GM21786 (cell line): ENCODE data around the gene OSBP2.

Experiments
- ATAC-seq: cut with Tn5 transposase; IDR thresholded peaks from one replicate; pipeline ENCODE4 v1.9.1; 2021; ENCODE audit not compliant: unreplicated experiment

The OSBP2 gene

DNA sequence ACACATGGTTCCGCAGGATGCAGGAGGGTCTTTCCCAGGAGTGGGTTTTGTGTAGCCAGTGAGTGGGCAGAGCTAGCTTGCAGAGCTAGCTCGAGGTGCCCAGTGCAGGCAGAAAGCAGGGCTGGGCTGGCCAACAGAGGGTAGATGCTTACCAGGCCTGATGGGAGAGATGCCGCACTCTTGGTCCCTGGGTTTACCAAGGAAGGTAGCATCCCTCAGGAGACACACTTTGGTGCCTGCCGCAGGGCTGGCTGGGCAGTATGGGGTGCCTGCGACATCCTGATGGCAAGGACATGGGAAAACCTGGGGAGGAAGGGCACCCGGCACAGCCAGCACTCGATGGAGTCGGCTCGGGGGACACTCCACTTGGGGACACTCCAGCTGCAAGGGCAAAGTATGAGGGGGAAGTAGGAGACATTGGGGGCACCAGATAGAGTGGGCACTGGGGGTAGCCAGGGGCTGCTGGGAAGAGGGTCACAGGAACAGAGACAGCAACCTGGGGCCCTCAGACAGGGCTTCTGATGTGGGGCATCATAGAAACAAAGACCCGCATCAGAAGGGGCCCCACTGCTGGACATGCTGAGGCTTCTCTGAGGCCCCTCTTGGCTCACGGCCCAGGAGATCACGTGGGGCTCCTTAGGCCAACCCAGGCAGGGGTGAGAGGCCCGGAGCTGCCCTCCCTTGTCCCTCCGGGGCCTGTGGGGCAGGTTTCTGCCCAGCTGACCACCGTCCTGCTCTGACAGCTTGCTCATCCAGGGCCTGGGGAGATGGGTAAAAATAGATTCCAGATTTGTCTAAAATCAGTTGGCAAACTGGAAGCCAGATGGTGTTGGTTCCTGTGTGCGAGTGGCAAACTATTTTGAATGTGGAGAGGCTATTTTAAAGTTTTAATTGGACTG lies 184.1 kb downstream of the OSBP2 start:
- no peak for ATAC-seq

DNA sequence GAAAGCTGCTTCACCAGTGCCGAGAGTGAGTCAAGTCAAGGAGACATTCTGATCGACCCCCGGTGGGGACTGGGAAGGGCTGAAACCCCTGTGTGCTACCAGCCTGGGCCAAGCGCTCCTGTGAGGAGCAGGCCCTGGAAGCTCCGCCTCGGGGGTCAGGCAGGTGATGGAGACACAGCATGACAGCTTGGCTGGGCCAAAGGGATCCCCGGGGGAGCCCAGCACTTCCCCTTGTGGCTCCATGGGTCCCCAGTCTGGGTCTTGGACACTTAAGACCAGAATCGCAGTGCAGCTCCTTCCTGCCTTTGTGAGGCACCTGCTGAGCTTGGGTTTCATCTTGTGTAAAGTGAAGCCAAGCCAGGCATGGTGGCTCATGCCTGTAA lies 184.7 kb downstream of the OSBP2 start:
- no peak for ATAC-seq

DNA sequence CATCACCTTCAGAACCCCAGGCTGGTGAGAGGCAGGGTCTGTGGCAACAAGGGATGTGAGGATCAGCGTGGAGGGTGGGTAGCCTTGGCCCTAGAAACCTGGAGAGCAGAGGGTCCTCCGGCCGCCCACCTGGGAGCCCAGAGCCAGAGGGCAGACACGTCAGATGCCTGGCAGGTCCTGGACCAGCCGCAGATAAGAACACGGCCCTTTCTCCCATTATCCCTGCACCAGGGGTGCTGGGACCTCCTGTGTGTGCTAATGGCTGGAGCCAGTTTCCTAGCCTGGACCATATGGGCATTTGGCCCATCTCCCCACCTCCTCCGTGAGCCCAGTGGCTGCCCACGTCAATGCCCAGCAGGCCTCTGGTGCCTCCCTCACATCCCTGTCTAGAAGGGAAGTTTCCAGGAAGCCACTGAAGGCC lies 185.5 kb downstream of the OSBP2 start:
- ATAC-seq = no peak

DNA sequence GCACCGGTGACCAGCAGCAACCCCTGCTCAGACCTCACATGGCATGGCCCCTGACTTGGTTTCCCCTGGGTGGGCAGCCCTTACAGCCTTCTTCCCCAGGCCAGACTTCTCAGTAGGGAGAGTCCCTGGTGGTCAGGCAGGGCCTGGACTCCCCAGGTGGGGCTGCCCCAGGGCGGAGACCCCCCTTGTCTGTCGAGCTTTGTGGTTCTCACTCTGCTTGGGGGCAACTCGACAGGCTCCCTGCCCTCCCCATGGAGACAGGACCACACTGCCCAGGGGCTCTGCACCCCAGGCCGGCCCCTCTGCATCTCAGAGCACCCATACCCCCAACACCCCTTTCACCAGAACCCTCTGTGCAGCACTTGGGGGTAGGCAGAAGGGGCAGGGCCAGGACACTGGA lies 186.2 kb downstream of the OSBP2 start:
- no peak for ATAC-seq

DNA sequence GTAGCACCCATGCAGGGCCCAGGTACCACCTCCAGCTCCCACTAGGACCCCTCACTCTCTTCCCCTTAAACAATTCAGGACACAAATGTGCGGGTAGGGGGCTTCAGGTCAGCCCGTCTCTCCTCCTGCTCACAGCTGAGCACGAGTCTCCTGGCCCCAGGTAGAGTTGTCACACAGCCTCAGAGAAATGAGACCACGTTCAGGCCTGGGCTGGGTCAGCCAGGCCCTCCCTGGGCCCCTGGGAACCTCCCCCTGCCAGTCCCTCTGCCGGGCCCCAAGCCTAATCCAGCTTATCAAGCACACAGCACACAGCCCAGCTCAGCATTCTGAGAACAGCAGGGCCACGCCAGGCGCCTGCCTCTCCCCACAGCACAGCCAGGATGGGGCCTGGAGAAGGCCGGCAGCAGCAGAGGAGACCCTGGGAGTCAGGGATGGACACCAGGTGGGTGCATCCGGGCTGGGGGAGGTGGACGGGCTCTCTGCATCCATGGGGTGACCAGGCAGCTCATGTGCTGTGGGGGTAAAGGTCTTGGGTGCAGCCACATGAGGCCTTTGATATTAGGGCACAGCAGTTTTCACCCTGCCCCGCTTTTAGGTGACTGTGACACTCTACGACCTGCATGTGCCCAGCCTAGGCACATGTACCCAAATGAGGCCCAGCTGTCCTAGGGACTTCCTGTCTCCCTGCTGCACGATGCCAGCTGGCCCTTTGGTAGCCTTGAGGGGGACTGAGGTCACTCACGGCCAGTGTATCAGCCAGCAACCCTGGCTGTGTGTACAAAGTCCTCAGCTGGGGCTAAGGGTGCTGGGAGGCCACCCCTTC lies 186.9 kb downstream of the OSBP2 start:
- ATAC-seq = no peak

DNA sequence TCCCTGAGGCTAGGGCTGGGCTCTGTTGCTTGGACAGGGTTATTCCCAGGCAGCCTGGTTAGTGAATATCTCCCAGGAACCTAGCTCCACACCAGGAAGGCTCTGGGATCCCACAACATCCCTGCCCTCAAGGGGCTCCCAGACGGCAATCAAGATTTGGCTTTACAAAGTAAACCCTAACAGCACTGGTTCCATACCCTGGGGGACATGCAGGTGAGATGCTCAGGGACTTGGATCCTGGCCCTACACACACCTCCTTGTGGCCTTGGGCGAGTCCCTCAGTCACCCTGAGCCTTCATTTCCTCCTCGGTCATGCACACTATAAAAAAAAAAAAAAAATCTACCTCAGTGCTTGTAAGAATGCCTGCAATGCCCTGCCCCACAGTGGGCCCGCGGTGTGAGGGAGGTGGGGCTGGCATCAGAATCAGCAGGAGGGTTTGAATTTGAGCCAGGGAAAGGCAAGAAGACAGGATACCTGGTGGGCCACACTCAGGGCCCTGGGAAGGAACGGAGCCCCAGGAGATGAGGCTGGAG lies 187.6 kb downstream of the OSBP2 start:
- no peak for ATAC-seq

DNA sequence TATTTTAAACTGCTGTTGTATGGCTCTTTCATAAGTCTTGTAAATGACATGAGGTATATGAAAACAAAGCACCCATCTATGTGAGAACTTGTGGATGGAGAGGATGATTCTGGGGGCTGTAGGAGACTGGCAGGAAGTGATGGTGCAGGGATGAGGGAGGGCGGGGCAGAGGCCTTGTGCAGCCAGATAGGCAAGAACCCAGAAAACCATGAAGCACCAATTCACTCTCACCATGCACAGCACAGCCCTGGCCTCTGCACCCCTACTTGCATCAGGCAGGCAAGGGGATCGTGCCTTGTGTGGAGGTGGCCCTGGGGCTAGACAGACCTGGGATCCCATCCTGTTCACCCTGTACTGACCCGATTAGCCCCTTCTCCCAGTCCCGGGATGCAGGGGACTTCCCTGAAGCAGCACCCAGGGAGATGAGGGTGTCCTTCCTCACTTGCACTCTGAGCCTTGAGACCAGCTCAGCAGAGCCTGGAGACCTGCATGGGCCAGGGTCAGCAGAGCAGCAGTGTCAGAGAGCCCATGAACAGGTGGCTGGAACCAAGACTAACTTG lies 188.4 kb downstream of the OSBP2 start:
- no peak for ATAC-seq

DNA sequence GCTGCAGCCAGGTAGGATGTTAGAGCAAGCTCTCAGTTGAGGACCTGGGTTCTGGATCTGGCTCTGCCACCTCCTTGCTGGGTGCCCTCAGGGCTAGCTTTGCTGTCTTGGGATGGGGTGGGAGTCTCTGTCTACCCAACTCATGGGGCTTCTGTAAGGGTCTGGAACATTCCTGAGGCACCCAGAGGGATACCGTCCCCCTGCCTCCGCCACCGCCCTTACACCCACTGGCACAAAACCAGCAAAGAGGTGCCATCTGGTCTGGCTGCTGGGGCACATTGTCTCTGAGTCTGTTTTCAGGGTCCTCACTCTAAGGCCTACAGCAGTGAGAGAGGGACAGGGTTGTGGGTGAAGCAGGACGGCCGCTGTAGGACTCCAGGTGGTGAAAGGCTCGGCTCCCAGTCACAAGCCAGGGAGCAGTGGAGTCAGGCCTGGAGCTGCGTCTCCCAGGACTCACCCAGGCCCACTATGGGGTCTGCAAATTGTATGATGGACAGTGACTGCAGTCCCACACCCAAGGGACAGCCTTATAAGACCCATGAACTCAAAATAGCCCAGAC lies 189.0 kb downstream of the OSBP2 start:
- ATAC-seq = no peak

DNA sequence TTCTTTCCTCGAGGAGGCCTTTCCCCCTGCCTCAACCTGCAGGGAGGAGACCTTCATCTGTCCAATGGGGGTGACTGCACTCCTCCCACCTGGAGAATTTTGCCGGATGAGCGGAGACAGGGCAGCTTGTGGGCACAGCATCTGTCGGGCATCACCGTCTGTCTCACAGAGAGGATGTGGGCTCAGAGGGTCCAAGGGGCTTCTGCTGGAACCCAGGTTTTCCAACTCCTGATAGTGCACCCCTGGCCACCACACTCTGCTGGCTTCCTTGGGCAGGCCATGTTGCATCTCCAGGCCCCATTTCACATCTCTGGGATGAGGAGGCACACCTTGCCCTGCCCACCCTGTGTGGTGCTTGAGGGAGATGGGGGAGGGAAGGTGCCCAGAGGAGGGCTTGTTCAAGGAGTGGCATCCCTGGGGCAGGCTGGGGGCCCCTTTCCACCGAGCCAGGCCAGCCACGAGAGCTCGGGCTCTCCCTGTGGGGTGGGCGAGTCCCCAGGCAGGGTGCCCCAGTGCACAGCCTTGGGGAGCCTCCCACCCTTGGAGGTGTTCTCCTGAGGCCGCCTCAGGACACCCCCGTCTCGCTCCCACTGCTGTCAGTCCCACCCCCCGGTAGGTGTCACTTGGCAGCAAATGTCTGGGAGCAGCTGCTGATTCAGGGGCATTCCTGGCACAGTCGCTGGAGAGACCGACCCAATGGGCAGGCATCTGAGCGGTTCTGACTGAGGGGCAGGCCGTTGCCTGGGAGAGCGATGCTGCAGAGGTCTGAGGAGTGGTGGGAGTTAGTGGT lies 189.7 kb downstream of the OSBP2 start:
- ATAC-seq = no peak

DNA sequence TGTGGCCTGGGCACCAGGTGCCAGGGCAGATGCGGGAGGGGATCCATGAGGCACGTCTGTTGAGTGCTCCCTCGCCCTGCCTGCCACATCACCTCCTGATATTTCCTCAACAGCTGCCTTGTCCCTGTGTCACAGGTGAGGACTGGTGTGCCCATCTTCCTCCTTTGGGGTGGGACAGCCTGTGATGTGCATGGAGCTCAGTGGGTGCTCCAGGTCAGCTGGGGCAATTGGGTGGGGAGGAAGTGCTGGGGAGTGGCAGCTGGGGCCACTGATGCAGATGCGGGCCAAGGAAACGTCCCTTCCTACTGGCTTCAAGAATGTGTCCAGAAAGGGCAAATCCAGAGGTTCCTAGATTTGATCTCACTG lies 190.3 kb downstream of the OSBP2 start:
- no peak for ATAC-seq

DNA sequence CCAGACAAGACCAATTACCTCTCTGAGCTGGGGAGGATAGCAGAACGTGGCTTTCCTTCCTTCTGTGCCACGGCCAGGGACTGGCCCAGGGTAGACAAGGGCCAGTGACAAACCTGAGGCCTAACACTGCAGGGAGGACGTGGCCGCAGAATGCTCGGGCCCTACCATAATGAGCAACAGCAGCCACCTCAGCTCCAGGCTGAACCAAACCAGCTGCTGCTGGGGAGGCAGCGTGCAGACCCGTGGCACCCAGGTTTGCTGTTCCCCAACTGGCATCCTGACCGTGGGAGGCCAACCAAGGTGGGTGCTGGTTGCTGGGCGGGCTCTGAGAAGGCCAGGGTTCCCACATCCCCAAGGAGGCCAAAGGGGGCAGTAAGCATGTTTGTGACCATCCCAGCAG lies 190.9 kb downstream of the OSBP2 start:
- no peak for ATAC-seq

DNA sequence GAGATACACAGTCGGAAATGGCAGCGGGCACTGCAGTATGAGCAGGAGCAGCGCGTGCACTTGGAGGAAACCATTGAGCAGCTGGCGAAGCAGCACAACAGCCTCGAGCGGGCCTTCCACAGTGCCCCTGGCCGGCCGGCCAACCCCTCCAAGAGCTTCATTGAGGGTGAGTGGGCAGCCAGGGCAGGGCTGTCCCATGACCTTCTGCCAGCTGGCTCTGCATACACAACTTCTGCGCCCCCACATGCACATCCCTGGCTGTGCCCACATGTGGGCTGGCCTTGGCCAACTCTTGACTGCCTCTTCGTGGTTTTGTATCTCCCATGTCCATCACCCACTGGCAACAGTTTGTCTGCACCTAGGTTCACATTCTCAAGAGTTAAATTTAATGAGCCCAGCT lies 192.8 kb downstream of the OSBP2 start:
- ATAC-seq = no peak

DNA sequence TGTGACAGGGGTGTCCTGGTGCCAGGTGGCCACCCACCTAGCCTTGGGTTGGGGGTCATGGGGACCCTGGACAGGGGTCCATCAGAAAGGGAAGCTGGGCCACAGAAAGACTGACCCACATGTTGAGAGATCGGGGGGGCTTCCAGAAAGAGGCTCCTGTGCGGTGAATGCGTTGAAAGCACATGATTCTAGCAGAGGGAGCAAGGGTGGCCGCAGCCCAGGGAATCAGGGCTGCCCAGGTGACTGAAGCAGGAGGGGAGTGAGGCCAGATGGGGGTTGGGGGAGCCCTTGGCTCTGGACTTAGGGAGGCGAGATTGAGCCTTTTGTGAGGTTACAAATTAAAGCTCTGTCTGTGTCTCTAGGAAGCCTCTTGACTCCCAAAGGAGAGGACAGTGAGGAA lies 193.2 kb downstream of the OSBP2 start:
- ATAC-seq = no peak

DNA sequence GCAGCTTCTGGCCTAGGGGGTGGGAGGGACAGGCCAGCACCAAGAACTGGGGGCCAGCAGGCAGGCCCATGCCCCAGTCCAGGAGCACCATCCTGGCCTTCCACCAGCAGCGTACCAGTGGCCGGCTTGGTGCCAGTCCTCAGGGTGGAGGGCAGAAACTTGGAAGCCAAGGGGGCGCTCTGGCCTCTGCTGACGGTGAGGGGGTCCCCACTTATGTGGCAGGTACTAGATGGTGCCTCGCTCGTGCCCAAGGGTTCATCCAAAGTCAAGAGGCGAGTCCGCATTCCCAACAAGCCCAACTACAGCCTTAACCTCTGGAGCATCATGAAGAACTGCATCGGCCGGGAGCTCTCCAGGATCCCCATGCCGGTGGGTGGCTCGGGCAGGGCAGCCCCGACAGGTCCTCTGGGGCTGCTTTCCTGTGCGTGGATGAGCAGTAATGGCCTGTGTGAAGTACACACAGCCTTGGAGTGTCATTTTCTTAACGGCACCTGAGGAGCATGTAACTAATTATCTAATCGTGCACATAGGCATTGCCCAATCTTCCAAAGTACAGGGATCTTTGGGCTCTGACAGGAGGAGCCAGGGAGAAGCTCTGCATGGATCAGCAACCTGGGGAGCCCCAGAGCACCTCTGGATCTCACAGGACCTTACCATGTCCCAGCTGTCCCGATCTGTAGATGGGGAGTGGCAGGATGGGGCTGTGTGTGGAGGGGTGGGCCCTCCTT lies 194.8 kb downstream of the OSBP2 start:
- no peak for ATAC-seq

DNA sequence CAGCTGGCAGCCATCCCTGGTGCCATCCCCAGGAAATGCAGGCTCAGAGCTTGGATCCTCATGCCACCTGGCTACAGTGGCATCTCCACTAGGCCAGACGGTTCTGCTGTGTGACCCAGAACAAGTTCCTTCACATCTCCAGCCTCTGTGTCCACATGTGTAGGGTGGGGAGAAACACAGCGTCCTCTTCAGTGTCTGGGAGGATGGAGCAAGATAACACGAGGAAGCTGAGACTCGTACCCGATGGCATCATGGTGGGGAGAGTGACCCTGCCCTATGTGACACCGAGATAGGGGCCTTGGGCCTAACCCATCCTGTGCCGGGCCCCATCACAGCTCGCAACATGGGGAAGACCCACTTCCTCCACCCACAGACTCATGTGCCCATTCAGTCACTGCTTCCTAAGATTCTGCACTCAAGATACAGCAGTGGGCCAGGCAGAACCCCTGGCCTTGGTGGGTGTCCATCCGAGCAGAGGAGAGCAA lies 195.4 kb downstream of the OSBP2 start:
- ATAC-seq = no peak

DNA sequence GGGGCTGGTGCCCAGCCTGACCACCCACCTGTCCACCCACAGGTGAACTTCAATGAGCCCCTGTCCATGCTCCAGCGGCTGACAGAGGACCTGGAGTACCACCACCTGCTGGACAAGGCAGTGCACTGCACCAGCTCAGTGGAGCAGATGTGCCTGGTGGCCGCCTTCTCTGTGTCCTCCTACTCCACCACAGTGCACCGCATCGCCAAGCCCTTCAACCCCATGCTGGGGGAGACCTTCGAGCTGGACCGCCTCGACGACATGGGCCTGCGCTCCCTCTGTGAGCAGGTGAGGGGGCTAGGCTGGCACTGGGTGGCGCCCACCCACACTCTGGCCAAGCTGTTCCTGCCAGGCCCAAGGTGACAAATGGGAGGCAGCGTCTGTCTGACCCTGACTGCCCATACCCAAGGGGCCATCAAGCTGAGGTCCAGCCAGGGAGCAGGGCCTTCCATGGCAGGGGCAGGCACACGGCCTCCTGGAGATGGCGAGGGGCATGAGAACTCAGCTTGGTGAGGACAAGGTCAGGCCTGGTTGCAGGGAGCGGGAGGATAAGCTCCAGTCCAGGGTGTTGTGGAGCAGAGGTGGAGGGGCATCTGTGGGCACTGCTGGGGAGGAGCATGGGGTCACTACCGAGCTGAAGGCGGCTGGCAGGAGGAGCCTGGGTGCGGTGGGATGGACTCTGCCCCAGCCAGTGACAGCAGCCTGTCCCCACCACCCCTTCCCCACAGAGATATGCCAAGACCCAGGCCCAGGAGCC lies 196.2 kb downstream of the OSBP2 start:
- ATAC-seq = no peak

DNA sequence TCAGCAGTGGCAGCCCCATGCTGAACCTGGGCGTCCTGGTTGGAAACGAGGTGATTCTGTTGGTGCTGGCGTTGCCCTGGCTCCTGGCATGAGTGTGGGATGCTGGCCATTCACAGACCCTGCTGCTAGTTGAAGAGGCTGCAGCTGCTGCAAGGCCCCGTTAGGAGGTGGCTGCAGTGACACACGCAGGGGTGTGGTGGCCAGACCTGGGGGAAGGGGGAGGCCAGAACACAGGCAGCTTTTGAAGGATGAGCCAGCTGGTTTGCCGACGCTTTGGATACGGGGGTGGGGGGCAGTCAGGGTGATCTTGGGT lies 196.7 kb downstream of the OSBP2 start:
- no peak for ATAC-seq

DNA sequence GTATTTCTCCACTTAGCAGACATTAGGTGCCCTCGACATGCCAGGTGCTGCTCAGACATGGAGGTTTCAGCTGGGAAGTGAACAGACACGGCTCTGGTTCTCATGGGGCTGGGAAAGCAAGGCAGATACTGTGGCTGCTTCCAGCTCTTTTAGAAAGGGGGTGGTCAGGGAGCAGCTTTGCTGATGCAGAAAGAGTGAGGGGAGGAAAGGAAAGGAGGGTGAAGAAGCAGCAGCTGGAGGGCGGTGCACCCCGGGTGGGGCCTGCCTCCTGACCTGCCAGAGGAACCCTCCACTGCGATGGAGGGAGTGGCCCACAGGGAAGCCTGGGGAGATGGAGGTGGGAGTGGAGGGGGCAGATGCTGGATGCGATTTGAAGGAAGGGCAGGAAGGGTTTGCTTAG lies 197.1 kb downstream of the OSBP2 start:
- ATAC-seq = no peak

DNA sequence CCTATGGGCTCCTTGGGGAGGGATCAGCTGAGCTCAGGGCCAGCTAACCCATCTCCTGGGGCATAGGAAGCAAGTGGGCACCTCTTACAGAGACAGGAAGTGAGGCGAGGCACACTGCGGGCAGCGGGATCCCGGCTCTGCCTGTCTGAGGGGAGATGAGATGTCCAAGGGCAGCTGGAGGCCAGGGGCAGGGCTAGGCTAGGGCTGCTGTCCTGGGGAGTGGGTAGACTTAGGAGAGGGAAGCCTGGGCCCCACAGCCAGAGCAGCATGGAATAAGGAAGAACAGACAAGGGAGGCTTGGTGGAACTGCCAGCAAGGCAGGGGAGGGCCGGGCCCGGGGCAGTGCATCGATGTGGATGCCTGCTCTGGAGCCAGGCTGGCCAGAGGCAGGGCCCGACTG lies 197.6 kb downstream of the OSBP2 start:
- no peak for ATAC-seq
